Mesenteric fat pad (tissue), 1 donor: ENCODE results near the gene SLC25A38. TPM values are rescaled to one million over a fixed set of nuclear protein-coding genes. Genes with fewer than 3 reads are reported as not detected.

ENCODE experiments used
- DNase-seq: peaks from one replicate; pipeline ENCODE4 v3.0.0-alpha.2; 2020; ENCODE audit warnings: low spot score
- total RNA-seq: library from RNA; stranded (reverse); fragmentation: NEBNext Ultra II Directional; extraction: Animal tissue kit (Norgen Biotek cat#: 25700); gene quantifications from one replicate; pipeline ENCODE4 v1.2.1, GENCODE V29; 2021
- donor health status: DM: yes; HTN: yes; CAD: no.

The SLC25A38 gene
- total RNA-seq, 1 donor from 2014 or later: 16.7 TPM

GRCh38 chr3:39433642-39434041 is 50.5 kb downstream of the SLC25A38 start:
- no peak for DNase-seq

- no peak for DNase-seq
These were observed 51.4 kb downstream of the SLC25A38 start for GRCh38 chr3:39434574-39434973.

GRCh38 chr3:39435006-39435748 is 52.0 kb downstream of the SLC25A38 start:
- no peak for DNase-seq

GRCh38 chr3:39438880-39439279 is 55.7 kb downstream of the SLC25A38 start:
- no peak for DNase-seq

- no peak for DNase-seq
These were observed 57.1 kb downstream of the SLC25A38 start for GRCh38 chr3:39440316-39440715.

- no peak for DNase-seq
These were observed 60.4 kb downstream of the SLC25A38 start for GRCh38 chr3:39443530-39443929.

GRCh38 chr3:39445927-39446326 is 62.8 kb downstream of the SLC25A38 start:
- DNase-seq: no peak

GRCh38 chr3:39446444-39446843 is 63.3 kb downstream of the SLC25A38 start:
- DNase-seq: no peak

Other genes starting within 250 kb of the SLC25A38 start
- 130 TPM for gene CSRNP1, start 229.8 kb upstream of the SLC25A38 start, total RNA-seq
- 0.10 TPM for gene XIRP1, start 190.8 kb upstream of the SLC25A38 start, total RNA-seq
- gene CX3CR1, start 103.3 kb upstream of the SLC25A38 start, total RNA-seq: 0.42 TPM
- not detected for gene CCR8, start 53.7 kb upstream of the SLC25A38 start, total RNA-seq
- gene RPSA, start 23.4 kb downstream of the SLC25A38 start, total RNA-seq: 671 TPM
- not detected for gene MOBP, start 84.3 kb downstream of the SLC25A38 start, total RNA-seq